ENCODE data around the gene DBH.

- TF ChIP-seq EZH2 (IDR thresholded peaks at IDR 0.05; ENCODE audit: borderline replicate concordance, low read depth, low read length, severe bottlenecking) (no peak), CTCF (IDR thresholded peaks at IDR 0.05; ENCODE audit: borderline replicate concordance, extremely low read depth, low read length, poor library complexity, severe bottlenecking) (no peak)
Measured at GRCh38 chr9:133605446-133605845, 30.7 kb upstream of the DBH start.

Data from DND-41 (cell line).